HEK293 (cell line): ENCODE data around the gene AGXT.

Experiments used
- CTCF ChIA-PET: fragments of 350-600 bp; formaldehyde crosslinking; extraction: SDS; loops from one replicate; lab custom pipeline; 2021; ENCODE audit warnings: antibody characterized with exemption; lab: Yijun Ruan, JAX
- POLR2A ChIA-PET: fragments of 300-600 bp; formaldehyde crosslinking; extraction: SDS; loops from one replicate; lab custom pipeline; 2020; ENCODE audit warnings: antibody characterized with exemption, inconsistent platforms; lab: Yijun Ruan, JAX
- H3K27ac ChIP-seq: fragments of 200-500 bp; sonication (Bioruptor generic); 2 replicates; pipeline ENCODE4 v1.5.1; 2014; ENCODE audit warnings: low read depth, low read length, control low read depth, inconsistent platforms; ENCODE audit errors: extremely low read depth
- H3K36me3 ChIP-seq, 2 experiments: fragments of 200-500 bp in 1 of 2; sonication (Bioruptor generic) in 1 of 2; 1 replicate in 1 of 2; 2 replicates in 1 of 2; pipeline ENCODE4 v1.5.1; 2014 to 2017; ENCODE audit warnings: inconsistent platforms in 2 of 2, low read length in 2 of 2; ENCODE audit not compliant: control insufficient read depth in 2 of 2, insufficient read depth in 1 of 2
- H3K4me1 ChIP-seq: fragments of 200-500 bp; sonication (Bioruptor generic); 2 replicates; pipeline ENCODE4 v1.5.1; 2014; ENCODE audit warnings: mild to moderate bottlenecking, low read length, inconsistent platforms; ENCODE audit not compliant: control insufficient read depth, insufficient read depth
- H3K4me3 ChIP-seq: 2 replicates; pipeline ENCODE4 v1.5.1; 2011; ENCODE audit warnings: low read depth, mild to moderate bottlenecking, control low read depth, low read length, moderate library complexity
- H3K9me3 ChIP-seq: fragments of 200-500 bp; sonication (Bioruptor generic); 2 replicates; pipeline ENCODE4 v1.5.1; 2014; ENCODE audit warnings: low read depth, low read length, inconsistent platforms; ENCODE audit not compliant: control insufficient read depth, insufficient read depth
- AEBP2 ChIP-seq: fragments of 450-650 bp; formaldehyde crosslinking; IDR thresholded peaks from 2 replicates; pipeline ENCODE4 v1.5.1; 2016; ENCODE audit warnings: missing biosample characterization, missing genetic modification characterization, borderline replicate concordance
- BCL11B ChIP-seq: fragments of 450-650 bp; formaldehyde crosslinking; IDR thresholded peaks from 2 replicates; pipeline ENCODE4 v1.5.1; 2016; ENCODE audit warnings: low read depth, missing biosample characterization, missing genetic modification characterization
- GLIS1 ChIP-seq: fragments of 450-650 bp; formaldehyde crosslinking; IDR thresholded peaks from 2 replicates; pipeline ENCODE4 v1.5.1; 2016; ENCODE audit warnings: missing biosample characterization, missing genetic modification characterization
- KLF10 ChIP-seq: fragments of 450-650 bp; IDR thresholded peaks from 2 replicates; pipeline ENCODE4 v1.5.1; 2018; ENCODE audit warnings: missing biosample characterization, mild to moderate bottlenecking, missing genetic modification characterization
- SALL2 ChIP-seq: fragments of 450-650 bp; formaldehyde crosslinking; IDR thresholded peaks from 2 replicates; pipeline ENCODE4 v1.5.0; 2017; ENCODE audit warnings: missing biosample characterization, mild to moderate bottlenecking, missing genetic modification characterization, borderline replicate concordance
- SCRT2 ChIP-seq: fragments of 450-650 bp; formaldehyde crosslinking; IDR thresholded peaks from 2 replicates; pipeline ENCODE4 v1.5.1; 2016; ENCODE audit warnings: missing biosample characterization, missing genetic modification characterization
- SP7 ChIP-seq: fragments of 450-650 bp; formaldehyde crosslinking; IDR thresholded peaks from 2 replicates; pipeline ENCODE4 v1.5.1; 2016; ENCODE audit warnings: missing biosample characterization, missing genetic modification characterization
- ZIC2 ChIP-seq: fragments of 450-650 bp; formaldehyde crosslinking; IDR thresholded peaks from 2 replicates; pipeline ENCODE4 v1.5.1; 2016; ENCODE audit warnings: missing biosample characterization, missing genetic modification characterization
- ZNF350 ChIP-seq: fragments of 450-650 bp; formaldehyde crosslinking; IDR thresholded peaks from 2 replicates; pipeline ENCODE4 v1.5.0; 2017; ENCODE audit warnings: missing biosample characterization, mild to moderate bottlenecking, missing genetic modification characterization
- ZNF391 ChIP-seq: fragments of 450-650 bp; formaldehyde crosslinking; IDR thresholded peaks from 2 replicates; pipeline ENCODE4 v1.5.1; 2016; ENCODE audit warnings: low read depth, missing biosample characterization, missing genetic modification characterization, borderline replicate concordance
- ZNF530 ChIP-seq: fragments of 450-650 bp; formaldehyde crosslinking; IDR thresholded peaks from 2 replicates; pipeline ENCODE4 v1.5.1; 2016; ENCODE audit warnings: low read depth, missing biosample characterization, missing genetic modification characterization
- ZNF626 ChIP-seq: fragments of 450-650 bp; sonication (Bioruptor Pico); formaldehyde crosslinking; IDR thresholded peaks from 2 replicates; pipeline ENCODE4 v1.5.1; 2018; ENCODE audit warnings: missing biosample characterization, missing genetic modification characterization, inconsistent platforms
- ZNF629 ChIP-seq: fragments of 450-650 bp; formaldehyde crosslinking; IDR thresholded peaks from 2 replicates; pipeline ENCODE4 v1.5.1; 2017; ENCODE audit warnings: missing biosample characterization, missing genetic modification characterization
- ZNF837 ChIP-seq: fragments of 450-650 bp; formaldehyde crosslinking; IDR thresholded peaks from 2 replicates; pipeline ENCODE4 v1.5.1; 2016; ENCODE audit warnings: missing biosample characterization, missing genetic modification characterization
- ZSCAN30 ChIP-seq: fragments of 450-650 bp; IDR thresholded peaks from 2 replicates; pipeline ENCODE4 v1.5.1; 2018; ENCODE audit warnings: missing biosample characterization, mild to moderate bottlenecking, missing genetic modification characterization, moderate library complexity
- TF ChIP-seq, protein P1 (sequence below): fragments of 450-650 bp; formaldehyde crosslinking; IDR thresholded peaks from 2 replicates; pipeline ENCODE4 v1.5.1; 2016; ENCODE audit warnings: missing biosample characterization, missing genetic modification characterization
- TF ChIP-seq, protein P2 (sequence below): fragments of 450-650 bp; formaldehyde crosslinking; IDR thresholded peaks from 2 replicates; pipeline ENCODE4 v1.5.1; 2016; ENCODE audit warnings: missing biosample characterization, missing genetic modification characterization

Gene AGXT

DNA sequence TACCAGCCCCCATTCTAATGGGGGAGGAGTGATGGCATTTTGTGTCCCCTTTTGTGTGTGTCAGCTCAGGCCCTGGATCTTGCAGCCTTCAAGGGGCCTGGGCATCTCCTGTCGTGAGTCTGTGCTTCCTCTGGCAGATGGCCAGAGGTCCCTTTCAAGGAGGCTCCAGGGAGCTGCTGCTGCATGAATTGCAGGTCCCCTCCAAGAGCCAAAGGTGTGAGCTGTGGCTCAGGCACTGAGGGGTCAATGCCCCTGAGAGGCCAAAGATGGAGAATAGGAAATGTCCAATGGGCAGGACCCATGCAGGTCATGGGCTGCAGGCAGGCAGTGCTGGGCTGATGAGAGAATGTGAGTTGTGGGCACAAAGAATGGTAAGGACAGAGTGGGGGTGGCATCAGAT, 16.9 kb downstream of the AGXT start (continued):
- no peak for TF ChIP-seq BCL11B
- TF ChIP-seq, protein P1, sequence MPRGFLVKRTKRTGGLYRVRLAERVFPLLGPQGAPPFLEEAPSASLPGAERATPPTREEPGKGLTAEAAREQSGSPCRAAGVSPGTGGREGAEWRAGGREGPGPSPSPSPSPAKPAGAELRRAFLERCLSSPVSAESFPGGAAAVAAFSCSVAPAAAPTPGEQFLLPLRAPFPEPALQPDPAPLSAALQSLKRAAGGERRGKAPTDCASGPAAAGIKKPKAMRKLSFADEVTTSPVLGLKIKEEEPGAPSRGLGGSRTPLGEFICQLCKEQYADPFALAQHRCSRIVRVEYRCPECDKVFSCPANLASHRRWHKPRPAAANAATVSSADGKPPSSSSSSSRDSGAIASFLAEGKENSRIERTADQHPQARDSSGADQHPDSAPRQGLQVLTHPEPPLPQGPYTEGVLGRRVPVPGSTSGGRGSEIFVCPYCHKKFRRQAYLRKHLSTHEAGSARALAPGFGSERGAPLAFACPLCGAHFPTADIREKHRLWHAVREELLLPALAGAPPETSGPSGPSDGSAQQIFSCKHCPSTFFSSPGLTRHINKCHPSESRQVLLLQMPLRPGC (tag by site-specific recombination) = no peak
- TF ChIP-seq SP7 (tag by site-specific recombination) = no peak
- TF ChIP-seq, protein P2, sequence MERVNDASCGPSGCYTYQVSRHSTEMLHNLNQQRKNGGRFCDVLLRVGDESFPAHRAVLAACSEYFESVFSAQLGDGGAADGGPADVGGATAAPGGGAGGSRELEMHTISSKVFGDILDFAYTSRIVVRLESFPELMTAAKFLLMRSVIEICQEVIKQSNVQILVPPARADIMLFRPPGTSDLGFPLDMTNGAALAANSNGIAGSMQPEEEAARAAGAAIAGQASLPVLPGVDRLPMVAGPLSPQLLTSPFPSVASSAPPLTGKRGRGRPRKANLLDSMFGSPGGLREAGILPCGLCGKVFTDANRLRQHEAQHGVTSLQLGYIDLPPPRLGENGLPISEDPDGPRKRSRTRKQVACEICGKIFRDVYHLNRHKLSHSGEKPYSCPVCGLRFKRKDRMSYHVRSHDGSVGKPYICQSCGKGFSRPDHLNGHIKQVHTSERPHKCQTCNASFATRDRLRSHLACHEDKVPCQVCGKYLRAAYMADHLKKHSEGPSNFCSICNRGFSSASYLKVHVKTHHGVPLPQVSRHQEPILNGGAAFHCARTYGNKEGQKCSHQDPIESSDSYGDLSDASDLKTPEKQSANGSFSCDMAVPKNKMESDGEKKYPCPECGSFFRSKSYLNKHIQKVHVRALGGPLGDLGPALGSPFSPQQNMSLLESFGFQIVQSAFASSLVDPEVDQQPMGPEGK = no peak
- TF ChIP-seq ZNF626 = no peak

- Histone ChIP-seq H3K4me1 (no peaks in the 10 kb centered on the region), H3K9me3 (no peaks in the 10 kb centered on the region), H3K27ac (no peak overlapping the region), H3K36me3 (no peaks in the 10 kb centered on the region), H3K4me3 (no peak overlapping the region)
- ChIA-PET CTCF (no interaction called here), POLR2A (no interaction called here)
- TF ChIP-seq AEBP2 (no peak), SCRT2 (tag by site-specific recombination) (no peak), ZNF350 (tag by site-specific recombination) (no peak), ZNF837 (tag by site-specific recombination) (no peak), ZSCAN30 (tag by site-specific recombination) (no peak)
Observed at GRCh38 chr2:240886023-240886565, 17.5 kb downstream of the AGXT start.

DNA sequence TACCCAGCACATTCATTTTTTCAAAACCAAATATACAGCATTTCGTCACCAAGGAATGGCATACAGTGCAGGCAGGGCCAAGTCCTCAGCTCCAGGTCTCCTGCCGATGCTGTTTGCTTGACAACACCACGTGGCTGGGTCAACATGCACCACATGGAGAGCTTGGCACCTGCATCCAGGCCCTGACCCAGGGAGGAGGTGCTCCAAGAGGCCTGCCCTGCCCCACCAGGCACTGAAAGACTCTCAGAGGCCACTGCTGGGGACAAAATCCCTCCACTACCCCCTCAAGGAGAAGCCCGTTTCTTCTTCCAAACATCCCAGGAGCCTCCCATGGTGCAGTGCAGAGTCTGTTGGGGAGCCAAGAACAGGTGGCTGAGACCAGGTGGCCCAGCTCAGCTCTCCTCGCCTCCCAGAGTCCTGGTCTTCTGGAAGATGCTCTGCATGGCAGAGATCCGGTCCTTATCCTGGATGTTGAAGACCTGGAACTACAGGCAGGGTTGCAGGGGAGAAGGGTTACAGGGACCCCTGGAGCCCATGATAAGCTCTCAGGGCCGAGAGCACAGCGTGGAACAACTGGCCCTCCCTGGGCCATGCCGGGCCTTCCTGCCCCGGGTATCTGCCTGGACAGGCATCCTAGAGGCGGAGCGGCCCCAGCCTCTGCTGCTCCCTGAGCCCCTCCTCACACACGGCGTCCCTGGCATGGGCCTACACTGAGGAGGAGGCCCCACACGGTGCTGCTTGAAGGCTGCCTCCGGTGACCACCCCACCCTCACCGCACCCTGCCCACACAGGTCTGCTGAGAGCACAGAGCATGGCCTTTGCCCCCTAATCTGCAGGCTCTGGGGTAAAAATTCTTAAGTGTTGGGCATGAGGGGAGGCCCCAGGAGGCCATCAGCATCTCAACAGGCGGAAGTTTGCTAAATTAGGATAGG, 18.3 kb downstream of the AGXT start:
- TF ChIP-seq KLF10 (tag by site-specific recombination) (no peak), GLIS1 (tag by site-specific recombination) (peak; percentile 60), ZIC2 (tag by site-specific recombination) (peak; percentile 21; the same call in 1 of the 2 replicates)
- TF ChIP-seq, all 188 proteins: peak for 2
- H3K4me1 ChIP-seq = no peaks in the 10 kb centered on the region
- ChIA-PET POLR2A (no interaction called here), CTCF (no interaction called here)
- H3K9me3 ChIP-seq = no peaks in the 10 kb centered on the region
- H3K36me3 ChIP-seq = no peaks in the 10 kb centered on the region
- no peak overlapping the region for H3K27ac ChIP-seq
- no peak overlapping the region for H3K4me3 ChIP-seq

DNA sequence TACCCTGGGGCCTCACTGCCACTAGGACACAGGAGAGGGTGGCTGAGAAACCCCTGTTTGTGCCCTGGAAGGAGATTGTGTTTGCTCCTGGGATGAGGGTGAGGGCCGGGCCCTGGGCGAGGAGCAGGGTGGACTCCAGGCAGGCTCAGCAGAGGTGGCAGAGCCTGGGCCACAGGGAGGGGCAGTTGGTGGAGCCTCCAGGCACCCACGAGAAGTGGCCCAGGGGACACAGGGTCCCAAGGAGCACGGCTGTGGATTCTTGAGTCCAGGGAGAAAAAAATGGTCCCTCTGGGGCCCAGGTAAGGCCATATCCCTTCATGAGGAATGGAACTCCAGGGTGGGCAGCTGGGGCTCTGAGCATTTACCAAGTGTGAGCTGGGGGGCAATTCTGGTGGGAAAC, 19.0 kb downstream of the AGXT start:
- no peak overlapping the region for H3K27ac ChIP-seq
- POLR2A ChIA-PET = no interaction called here
- no peaks in the 10 kb centered on the region for H3K36me3 ChIP-seq
- no peaks in the 10 kb centered on the region for H3K4me1 ChIP-seq
- no peak overlapping the region for H3K4me3 ChIP-seq
- H3K9me3 ChIP-seq = no peaks in the 10 kb centered on the region
- CTCF ChIA-PET = no interaction called here
- TF ChIP-seq SALL2 (no peak), ZNF629 (tag by site-specific recombination) (no peak), ZNF530 (tag by site-specific recombination) (no peak), ZNF391 (tag by site-specific recombination) (no peak)
- TF ChIP-seq, all 188 proteins: peak for 0
